ENCODE data around the gene FNIP1. TPM values are rescaled to one million over a fixed set of nuclear protein-coding genes. Genes with fewer than 3 reads are reported as not detected.

The FNIP1 gene
- total and polyA plus RNA-seq, 2 donors (not counting 1 experiment from before 2014, with no cell fraction given) = 10.3 to 52.8 TPM

DNA sequence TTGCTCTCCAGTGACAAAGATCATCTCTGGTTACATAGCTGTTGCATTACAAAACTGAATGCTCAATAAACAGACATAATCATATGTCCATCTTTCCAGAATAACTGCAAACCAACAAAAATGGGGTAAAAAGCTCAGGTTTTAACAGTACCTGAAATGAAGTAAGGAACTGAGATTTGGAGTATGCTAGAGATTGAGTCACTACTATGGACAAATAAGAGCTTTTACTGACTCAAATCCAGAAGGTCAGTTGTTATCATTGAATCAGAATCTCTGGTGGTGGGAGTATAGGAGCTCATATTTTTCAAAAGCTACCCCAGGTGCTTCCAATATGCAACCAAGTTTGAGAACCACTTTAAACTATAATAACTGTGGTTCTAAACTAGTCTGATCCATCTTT lies 157.7 kb downstream of the FNIP1 start:
- intact Hi-C loops (cut with micrococcal nuclease) = loop anchor here (5.0 to 10.0 kb wide), 5 partner anchors 43 to 856 kb away; partner anchors contain the start of genes HINT1 and IRF1
- no peak overlapping the region for H3K4me3 Mint-ChIP-seq
- Histone ChIP-seq H3K27me3 (replicated peaks in 1 of 4; ENCODE audit: control extremely low read depth in 1 of 4, control insufficient read depth in 3 of 4, insufficient read depth in 4 of 4, low read length in 3 of 4) (no peaks in the 10 kb centered on the region), H3K9me3 (ENCODE audit: control extremely low read depth in 1 of 3, control insufficient read depth in 2 of 3, insufficient read depth in 1 of 3, low read length in 2 of 3) (no peaks in the 10 kb centered on the region), H4K20me1 (ENCODE audit: control insufficient read depth, insufficient read depth, low read length, poor library complexity, severe bottlenecking) (no peaks in the 10 kb centered on the region), H3K4me1 (ENCODE audit: control insufficient read depth in 2 of 2, insufficient read depth in 2 of 2, low read length in 2 of 2) (peaks cover 24 to 30% of the 10 kb centered on the region in 2 donors), H3K4me2 (replicated peaks; ENCODE audit: low read depth, low read length, poor library complexity, severe bottlenecking) (no peak overlapping the region), H3K36me3 (replicated peaks in 1 of 2; ENCODE audit: control extremely low read depth in 1 of 2, control insufficient read depth in 1 of 2, extremely low read depth in 1 of 2, insufficient read depth in 2 of 2, low read length in 1 of 2) (peaks cover 0 to 1% of the 10 kb centered on the region in 2 experiments), H3K79me2 (ENCODE audit: control insufficient read depth, insufficient read depth, low read length) (peaks cover 11% of the 10 kb centered on the region), H3K27ac (ENCODE audit: low read length in 2 of 2) (peak overlapping the region in 1 of 2 donors; percentile 78), H3K4me3 (ENCODE audit: control extremely low read depth in 1 of 5, extremely low read depth in 1 of 5, insufficient read depth in 1 of 5, low read depth in 2 of 5, low read length in 4 of 5) (no peak overlapping the region), H3K9ac (ENCODE audit: low read length) (no peak overlapping the region), H2AFZ (ENCODE audit: insufficient read depth, low read depth, low read length, poor library complexity, severe bottlenecking) (no peak overlapping the region)
- TF ChIP-seq, protein P1, sequence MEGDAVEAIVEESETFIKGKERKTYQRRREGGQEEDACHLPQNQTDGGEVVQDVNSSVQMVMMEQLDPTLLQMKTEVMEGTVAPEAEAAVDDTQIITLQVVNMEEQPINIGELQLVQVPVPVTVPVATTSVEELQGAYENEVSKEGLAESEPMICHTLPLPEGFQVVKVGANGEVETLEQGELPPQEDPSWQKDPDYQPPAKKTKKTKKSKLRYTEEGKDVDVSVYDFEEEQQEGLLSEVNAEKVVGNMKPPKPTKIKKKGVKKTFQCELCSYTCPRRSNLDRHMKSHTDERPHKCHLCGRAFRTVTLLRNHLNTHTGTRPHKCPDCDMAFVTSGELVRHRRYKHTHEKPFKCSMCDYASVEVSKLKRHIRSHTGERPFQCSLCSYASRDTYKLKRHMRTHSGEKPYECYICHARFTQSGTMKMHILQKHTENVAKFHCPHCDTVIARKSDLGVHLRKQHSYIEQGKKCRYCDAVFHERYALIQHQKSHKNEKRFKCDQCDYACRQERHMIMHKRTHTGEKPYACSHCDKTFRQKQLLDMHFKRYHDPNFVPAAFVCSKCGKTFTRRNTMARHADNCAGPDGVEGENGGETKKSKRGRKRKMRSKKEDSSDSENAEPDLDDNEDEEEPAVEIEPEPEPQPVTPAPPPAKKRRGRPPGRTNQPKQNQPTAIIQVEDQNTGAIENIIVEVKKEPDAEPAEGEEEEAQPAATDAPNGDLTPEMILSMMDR (IDR thresholded peaks at IDR 0.05) = no peak
- no peak for TF ChIP-seq EZH2 (IDR thresholded peaks at IDR 0.05; ENCODE audit: borderline replicate concordance, insufficient read depth, low read depth, low read length, poor library complexity, severe bottlenecking)
- H3K27ac Mint-ChIP-seq = peak overlapping the region; percentile 89
- CTCF ChIA-PET = interaction anchor here (0.7 kb wide), 1 partner anchor 50 kb away, joined by 4 read pairs; no protein-coding TSS in a partner anchor
- POLR2A ChIA-PET = no interaction called here
- H3K9me3 Mint-ChIP-seq (ENCODE audit: insufficient read depth) = no peaks in the 10 kb centered on the region
- ATAC-seq (ENCODE audit: low read depth) = no peak
- DNase-seq = no peak
- no peaks in the 10 kb centered on the region for H3K27me3 Mint-ChIP-seq
- H3K4me1 Mint-ChIP-seq = peaks cover 45% of the 10 kb centered on the region

DNA sequence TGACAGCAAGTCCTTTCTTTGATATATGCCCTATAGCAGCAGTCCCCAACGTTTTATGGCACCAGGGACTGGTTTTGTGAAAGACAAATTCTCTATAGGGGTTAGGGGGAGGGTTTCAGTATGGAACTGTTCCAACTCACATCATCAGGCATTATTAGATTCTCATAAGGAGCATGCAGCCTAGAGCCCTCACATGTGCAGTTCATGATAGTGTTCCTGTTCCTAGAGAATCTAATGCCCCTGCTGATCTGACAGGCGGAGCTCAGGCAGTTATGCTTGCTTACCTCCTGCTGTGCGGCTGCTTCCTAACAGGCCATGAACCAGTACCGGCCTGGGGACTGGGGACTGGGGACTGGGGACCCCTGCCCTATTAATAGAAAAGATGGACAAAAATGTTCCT lies 159.1 kb downstream of the FNIP1 start:
- Histone ChIP-seq H3K79me2 (ENCODE audit: control insufficient read depth, insufficient read depth, low read length) (peaks cover 26% of the 10 kb centered on the region), H3K9me3 (ENCODE audit: control extremely low read depth in 1 of 3, control insufficient read depth in 2 of 3, insufficient read depth in 1 of 3, low read length in 2 of 3) (no peaks in the 10 kb centered on the region), H3K36me3 (replicated peaks in 1 of 2; ENCODE audit: control extremely low read depth in 1 of 2, control insufficient read depth in 1 of 2, extremely low read depth in 1 of 2, insufficient read depth in 2 of 2, low read length in 1 of 2) (peaks cover 0 to 3% of the 10 kb centered on the region in 2 experiments), H3K27ac (ENCODE audit: low read length in 2 of 2) (no peak overlapping the region), H3K4me1 (ENCODE audit: control insufficient read depth in 2 of 2, insufficient read depth in 2 of 2, low read length in 2 of 2) (peaks cover 37 to 43% of the 10 kb centered on the region in 2 donors), H4K20me1 (ENCODE audit: control insufficient read depth, insufficient read depth, low read length, poor library complexity, severe bottlenecking) (peaks cover 5% of the 10 kb centered on the region), H3K9ac (ENCODE audit: low read length) (no peak overlapping the region), H3K4me2 (replicated peaks; ENCODE audit: low read depth, low read length, poor library complexity, severe bottlenecking) (no peak overlapping the region), H3K27me3 (replicated peaks in 1 of 4; ENCODE audit: control extremely low read depth in 1 of 4, control insufficient read depth in 3 of 4, insufficient read depth in 4 of 4, low read length in 3 of 4) (no peaks in the 10 kb centered on the region), H2AFZ (ENCODE audit: insufficient read depth, low read depth, low read length, poor library complexity, severe bottlenecking) (no peak overlapping the region), H3K4me3 (ENCODE audit: control extremely low read depth in 1 of 5, extremely low read depth in 1 of 5, insufficient read depth in 1 of 5, low read depth in 2 of 5, low read length in 4 of 5) (no peak overlapping the region)
- CTCF ChIA-PET = no interaction called here
- TF ChIP-seq, protein P1 (IDR thresholded peaks at IDR 0.05) = no peak
- no peak for TF ChIP-seq EZH2 (IDR thresholded peaks at IDR 0.05; ENCODE audit: borderline replicate concordance, insufficient read depth, low read depth, low read length, poor library complexity, severe bottlenecking)
- Mint-ChIP-seq H3K9me3 (ENCODE audit: insufficient read depth) (no peaks in the 10 kb centered on the region), H3K27ac (peak overlapping the region; percentile 53), H3K27me3 (no peaks in the 10 kb centered on the region), H3K4me1 (peaks cover 54% of the 10 kb centered on the region), H3K4me3 (no peak overlapping the region)
- no peak for DNase-seq
- intact Hi-C loops (cut with micrococcal nuclease) = loop anchor here (5.0 to 10.0 kb wide), 5 partner anchors 45 to 857 kb away; partner anchors contain the start of genes HINT1 and IRF1
- POLR2A ChIA-PET = interaction anchor here (1.0 kb wide), 1 partner anchor 9 kb away, joined by 8 read pairs; no protein-coding TSS in a partner anchor
- 88% methylated on average over 1 of the region's 4 CpGs for WGBS (ENCODE audit: insufficient coverage)
- no peak for ATAC-seq (ENCODE audit: low read depth)
